HepG2 (cell line): ENCODE measurements around the gene CCDC201. TPM values are rescaled to one million over a fixed set of nuclear protein-coding genes. Genes with fewer than 3 reads are reported as not detected.
A peak's percentile ranks its signal among the peaks of the same experiment; 100 is the strongest.

Experiments used
- HOXA7 ChIP-seq: sonication (generic); formaldehyde crosslinking; IDR thresholded peaks from 2 replicates; pipeline ENCODE4 v1.8.1; 2022; ENCODE audit warnings: mild to moderate bottlenecking, missing genetic modification reagents, moderate library complexity
- IKZF4 ChIP-seq: sonication (generic); formaldehyde crosslinking; IDR thresholded peaks from 2 replicates; pipeline ENCODE4 v1.5.1; 2020; ENCODE audit warnings: borderline replicate concordance, mild to moderate bottlenecking, low read depth, missing genetic modification reagents; ENCODE audit errors: not compliant biosample characterization
- MZF1 ChIP-seq: sonication (generic); formaldehyde crosslinking; IDR thresholded peaks from 2 replicates; pipeline ENCODE4 v1.8.1; 2023; ENCODE audit warnings: mild to moderate bottlenecking, missing genetic modification reagents, borderline replicate concordance
- PAWR ChIP-seq: sonication (generic); formaldehyde crosslinking; IDR thresholded peaks from 2 replicates; pipeline ENCODE4 v1.4.0; 2020; ENCODE audit warnings: missing genetic modification reagents, mild to moderate bottlenecking, borderline replicate concordance
- TBX3 ChIP-seq: fragments of 450-650 bp; IDR thresholded peaks from 2 replicates; pipeline ENCODE4 v1.6.1; 2017; ENCODE audit warnings: antibody characterized with exemption, mild to moderate bottlenecking, inconsistent platforms, borderline replicate concordance
- ZBTB3 ChIP-seq: sonication (generic); formaldehyde crosslinking; IDR thresholded peaks from 2 replicates; pipeline ENCODE4 v1.4.0; 2020; ENCODE audit warnings: low read depth, mild to moderate bottlenecking, moderate library complexity, missing genetic modification reagents, borderline replicate concordance
- ZBTB33 ChIP-seq: sonication (generic); formaldehyde crosslinking; IDR thresholded peaks from 2 replicates; pipeline ENCODE4 v1.4.0; 2020; ENCODE audit warnings: missing genetic modification reagents
- ZNF280B ChIP-seq: sonication (generic); formaldehyde crosslinking; IDR thresholded peaks from 2 replicates; pipeline ENCODE4 v1.5.0; 2020; ENCODE audit warnings: missing genetic modification reagents, mild to moderate bottlenecking, borderline replicate concordance
- ZNF317 ChIP-seq: sonication (generic); formaldehyde crosslinking; IDR thresholded peaks from 2 replicates; pipeline ENCODE4 v1.5.0; 2020; ENCODE audit warnings: mild to moderate bottlenecking, missing genetic modification reagents
- ZNF501 ChIP-seq: sonication (generic); formaldehyde crosslinking; IDR thresholded peaks from 2 replicates; pipeline ENCODE4 v1.5.1; 2020; ENCODE audit warnings: mild to moderate bottlenecking, moderate library complexity, missing genetic modification reagents
- ZNF652 ChIP-seq: IDR thresholded peaks from 2 replicates; pipeline ENCODE4 v1.6.1; 2016; ENCODE audit warnings: low read depth, borderline replicate concordance
- polyA plus RNA-seq, 8 experiments: library from polyadenylated mRNA; depleted of rRNA in 3 of 8; stranded (reverse) in 7 of 8; unstranded in 1 of 8; fragments of >200 nt; fragmentation: Illumina TruSeq in 4 of 8; extraction: Trizol in 4 of 8; gene quantifications; 2 replicates each; pipeline versions ENCODE4 v1.2.1 to v1.2.3, GENCODE V29; 2011 to 2016; ENCODE audit warnings: low read depth in 4 of 8, missing spikeins in 1 of 8, mixed read lengths in 1 of 8; ENCODE audit not compliant: insufficient read depth in 1 of 8
- total RNA-seq, 5 experiments: library from RNA; depleted of rRNA; stranded (reverse); fragments of >200 nt; fragmentation: Illumina TruSeq; extraction: Trizol; gene quantifications; 2 replicates each; pipeline ENCODE4 v1.2.3, GENCODE V29; 2016; ENCODE audit warnings: low read depth in 1 of 5
- TF ChIP-seq, protein P1 (sequence below): sonication (generic); formaldehyde crosslinking; IDR thresholded peaks from 2 replicates; pipeline ENCODE4 v1.5.1; 2020; ENCODE audit warnings: missing genetic modification reagents, mild to moderate bottlenecking, borderline replicate concordance
- TF ChIP-seq, protein P2 (sequence below): sonication (generic); formaldehyde crosslinking; conservative IDR thresholded peaks from 2 replicates; pipeline ENCODE4 v1.8.0; 2022; ENCODE audit warnings: mild to moderate bottlenecking, moderate library complexity, missing genetic modification reagents
- TF ChIP-seq, protein P3 (sequence below): sonication (generic); formaldehyde crosslinking; IDR thresholded peaks from 2 replicates; pipeline ENCODE4 v1.4.0; 2020; ENCODE audit warnings: missing genetic modification reagents, borderline replicate concordance

The CCDC201 gene
- total and polyA plus RNA-seq, 2 of the 13 experiments (the other 11 are each of a cell fraction or from before 2014, with no cell fraction given): 0.92 TPM; not detected in 1

DNA sequence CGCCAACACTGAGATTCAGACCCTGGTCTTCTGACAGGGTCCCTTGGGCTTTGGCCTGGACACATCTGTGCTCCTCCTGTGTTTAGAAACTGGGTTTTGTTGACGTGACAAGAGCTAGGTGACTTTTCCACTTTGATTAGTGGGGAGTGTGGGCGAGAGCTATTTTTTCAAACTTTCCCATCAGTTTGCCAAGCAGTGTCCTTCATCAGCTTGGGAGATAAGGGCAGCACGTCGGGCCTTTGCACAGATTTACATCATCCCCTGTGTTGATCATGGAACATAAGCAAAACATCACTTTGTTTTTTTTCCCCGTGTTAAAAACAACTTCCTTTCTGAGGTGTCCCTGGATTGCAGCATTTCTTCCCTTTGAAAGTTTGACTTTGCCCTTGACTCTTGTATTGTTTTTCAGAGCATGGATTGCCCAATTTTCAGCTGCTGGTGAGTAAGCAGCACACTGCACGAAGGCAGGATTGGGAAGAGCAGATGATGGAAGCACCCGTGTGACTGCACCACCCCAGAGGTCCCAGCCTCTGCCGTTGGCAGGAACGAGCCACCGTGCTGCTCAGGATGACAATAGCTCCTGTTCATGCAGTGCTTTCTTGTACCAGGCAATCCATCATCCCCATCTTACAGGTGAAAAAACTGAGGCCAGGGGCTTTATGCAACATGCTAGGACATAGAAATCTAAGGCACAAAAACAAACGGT lies 9.0 kb upstream of the CCDC201 start (continued):
- TF ChIP-seq, protein P1, sequence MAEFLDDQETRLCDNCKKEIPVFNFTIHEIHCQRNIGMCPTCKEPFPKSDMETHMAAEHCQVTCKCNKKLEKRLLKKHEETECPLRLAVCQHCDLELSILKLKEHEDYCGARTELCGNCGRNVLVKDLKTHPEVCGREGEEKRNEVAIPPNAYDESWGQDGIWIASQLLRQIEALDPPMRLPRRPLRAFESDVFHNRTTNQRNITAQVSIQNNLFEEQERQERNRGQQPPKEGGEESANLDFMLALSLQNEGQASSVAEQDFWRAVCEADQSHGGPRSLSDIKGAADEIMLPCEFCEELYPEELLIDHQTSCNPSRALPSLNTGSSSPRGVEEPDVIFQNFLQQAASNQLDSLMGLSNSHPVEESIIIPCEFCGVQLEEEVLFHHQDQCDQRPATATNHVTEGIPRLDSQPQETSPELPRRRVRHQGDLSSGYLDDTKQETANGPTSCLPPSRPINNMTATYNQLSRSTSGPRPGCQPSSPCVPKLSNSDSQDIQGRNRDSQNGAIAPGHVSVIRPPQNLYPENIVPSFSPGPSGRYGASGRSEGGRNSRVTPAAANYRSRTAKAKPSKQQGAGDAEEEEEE (CRISPR knock-in tag): no peak
- TF ChIP-seq IKZF4 (CRISPR knock-in tag) (no peak), PAWR (peak; percentile 96; the same call in 1 of the 2 replicates), TBX3 (peak; percentile 99), ZBTB33 (CRISPR knock-in tag) (peak; percentile 71; the same call in 1 of the 2 replicates), ZBTB3 (peak; percentile 95), ZNF501 (CRISPR knock-in tag) (peak; percentile 90), MZF1 (CRISPR knock-in tag) (peak; percentile 34; the same call in 1 of the 2 replicates), ZNF652 (no peak; the same call in 1 of the 2 replicates), ZNF280B (no peak), ZNF317 (CRISPR knock-in tag) (peak; percentile 96), HOXA7 (CRISPR knock-in tag) (no peak)
- TF ChIP-seq, protein P2, sequence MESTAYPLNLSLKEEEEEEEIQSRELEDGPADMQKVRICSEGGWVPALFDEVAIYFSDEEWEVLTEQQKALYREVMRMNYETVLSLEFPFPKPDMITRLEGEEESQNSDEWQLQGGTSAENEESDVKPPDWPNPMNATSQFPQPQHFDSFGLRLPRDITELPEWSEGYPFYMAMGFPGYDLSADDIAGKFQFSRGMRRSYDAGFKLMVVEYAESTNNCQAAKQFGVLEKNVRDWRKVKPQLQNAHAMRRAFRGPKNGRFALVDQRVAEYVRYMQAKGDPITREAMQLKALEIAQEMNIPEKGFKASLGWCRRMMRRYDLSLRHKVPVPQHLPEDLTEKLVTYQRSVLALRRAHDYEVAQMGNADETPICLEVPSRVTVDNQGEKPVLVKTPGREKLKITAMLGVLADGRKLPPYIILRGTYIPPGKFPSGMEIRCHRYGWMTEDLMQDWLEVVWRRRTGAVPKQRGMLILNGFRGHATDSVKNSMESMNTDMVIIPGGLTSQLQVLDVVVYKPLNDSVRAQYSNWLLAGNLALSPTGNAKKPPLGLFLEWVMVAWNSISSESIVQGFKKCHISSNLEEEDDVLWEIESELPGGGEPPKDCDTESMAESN: peak; percentile 93; the same call in 1 of the 2 replicates
- TF ChIP-seq, protein P3, sequence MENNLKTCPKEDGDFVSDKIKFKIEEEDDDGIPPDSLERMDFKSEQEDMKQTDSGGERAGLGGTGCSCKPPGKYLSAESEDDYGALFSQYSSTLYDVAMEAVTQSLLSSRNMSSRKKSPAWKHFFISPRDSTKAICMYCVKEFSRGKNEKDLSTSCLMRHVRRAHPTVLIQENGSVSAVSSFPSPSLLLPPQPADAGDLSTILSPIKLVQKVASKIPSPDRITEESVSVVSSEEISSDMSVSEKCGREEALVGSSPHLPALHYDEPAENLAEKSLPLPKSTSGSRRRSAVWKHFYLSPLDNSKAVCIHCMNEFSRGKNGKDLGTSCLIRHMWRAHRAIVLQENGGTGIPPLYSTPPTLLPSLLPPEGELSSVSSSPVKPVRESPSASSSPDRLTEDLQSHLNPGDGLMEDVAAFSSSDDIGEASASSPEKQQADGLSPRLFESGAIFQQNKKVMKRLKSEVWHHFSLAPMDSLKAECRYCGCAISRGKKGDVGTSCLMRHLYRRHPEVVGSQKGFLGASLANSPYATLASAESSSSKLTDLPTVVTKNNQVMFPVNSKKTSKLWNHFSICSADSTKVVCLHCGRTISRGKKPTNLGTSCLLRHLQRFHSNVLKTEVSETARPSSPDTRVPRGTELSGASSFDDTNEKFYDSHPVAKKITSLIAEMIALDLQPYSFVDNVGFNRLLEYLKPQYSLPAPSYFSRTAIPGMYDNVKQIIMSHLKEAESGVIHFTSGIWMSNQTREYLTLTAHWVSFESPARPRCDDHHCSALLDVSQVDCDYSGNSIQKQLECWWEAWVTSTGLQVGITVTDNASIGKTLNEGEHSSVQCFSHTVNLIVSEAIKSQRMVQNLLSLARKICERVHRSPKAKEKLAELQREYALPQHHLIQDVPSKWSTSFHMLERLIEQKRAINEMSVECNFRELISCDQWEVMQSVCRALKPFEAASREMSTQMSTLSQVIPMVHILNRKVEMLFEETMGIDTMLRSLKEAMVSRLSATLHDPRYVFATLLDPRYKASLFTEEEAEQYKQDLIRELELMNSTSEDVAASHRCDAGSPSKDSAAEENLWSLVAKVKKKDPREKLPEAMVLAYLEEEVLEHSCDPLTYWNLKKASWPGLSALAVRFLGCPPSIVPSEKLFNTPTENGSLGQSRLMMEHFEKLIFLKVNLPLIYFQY (CRISPR knock-in tag): no peak
